ENCODE results near the gene ZNF512B.

The ZNF512B gene

GRCh38 chr20:63940472-63941266, 29.1 kb downstream of the ZNF512B start:
- H3K4me3 ChIP-seq (replicated peaks; ENCODE audit: low read depth, low read length) = no peak overlapping the region
- TF ChIP-seq, protein P1, sequence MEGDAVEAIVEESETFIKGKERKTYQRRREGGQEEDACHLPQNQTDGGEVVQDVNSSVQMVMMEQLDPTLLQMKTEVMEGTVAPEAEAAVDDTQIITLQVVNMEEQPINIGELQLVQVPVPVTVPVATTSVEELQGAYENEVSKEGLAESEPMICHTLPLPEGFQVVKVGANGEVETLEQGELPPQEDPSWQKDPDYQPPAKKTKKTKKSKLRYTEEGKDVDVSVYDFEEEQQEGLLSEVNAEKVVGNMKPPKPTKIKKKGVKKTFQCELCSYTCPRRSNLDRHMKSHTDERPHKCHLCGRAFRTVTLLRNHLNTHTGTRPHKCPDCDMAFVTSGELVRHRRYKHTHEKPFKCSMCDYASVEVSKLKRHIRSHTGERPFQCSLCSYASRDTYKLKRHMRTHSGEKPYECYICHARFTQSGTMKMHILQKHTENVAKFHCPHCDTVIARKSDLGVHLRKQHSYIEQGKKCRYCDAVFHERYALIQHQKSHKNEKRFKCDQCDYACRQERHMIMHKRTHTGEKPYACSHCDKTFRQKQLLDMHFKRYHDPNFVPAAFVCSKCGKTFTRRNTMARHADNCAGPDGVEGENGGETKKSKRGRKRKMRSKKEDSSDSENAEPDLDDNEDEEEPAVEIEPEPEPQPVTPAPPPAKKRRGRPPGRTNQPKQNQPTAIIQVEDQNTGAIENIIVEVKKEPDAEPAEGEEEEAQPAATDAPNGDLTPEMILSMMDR (IDR thresholded peaks at IDR 0.05; ENCODE audit: low read length, missing control alignments) = no peak
- DNase-seq (ENCODE audit: low read depth) = no peak

- H3K4me3 ChIP-seq (replicated peaks; ENCODE audit: low read depth, low read length) = no peak overlapping the region
- DNase-seq (ENCODE audit: low read depth) = no peak
- TF ChIP-seq, protein P1 (IDR thresholded peaks at IDR 0.05; ENCODE audit: low read length, missing control alignments) = no peak
Measured at GRCh38 chr20:63940071-63940471, 29.7 kb downstream of the ZNF512B start.

DNA sequence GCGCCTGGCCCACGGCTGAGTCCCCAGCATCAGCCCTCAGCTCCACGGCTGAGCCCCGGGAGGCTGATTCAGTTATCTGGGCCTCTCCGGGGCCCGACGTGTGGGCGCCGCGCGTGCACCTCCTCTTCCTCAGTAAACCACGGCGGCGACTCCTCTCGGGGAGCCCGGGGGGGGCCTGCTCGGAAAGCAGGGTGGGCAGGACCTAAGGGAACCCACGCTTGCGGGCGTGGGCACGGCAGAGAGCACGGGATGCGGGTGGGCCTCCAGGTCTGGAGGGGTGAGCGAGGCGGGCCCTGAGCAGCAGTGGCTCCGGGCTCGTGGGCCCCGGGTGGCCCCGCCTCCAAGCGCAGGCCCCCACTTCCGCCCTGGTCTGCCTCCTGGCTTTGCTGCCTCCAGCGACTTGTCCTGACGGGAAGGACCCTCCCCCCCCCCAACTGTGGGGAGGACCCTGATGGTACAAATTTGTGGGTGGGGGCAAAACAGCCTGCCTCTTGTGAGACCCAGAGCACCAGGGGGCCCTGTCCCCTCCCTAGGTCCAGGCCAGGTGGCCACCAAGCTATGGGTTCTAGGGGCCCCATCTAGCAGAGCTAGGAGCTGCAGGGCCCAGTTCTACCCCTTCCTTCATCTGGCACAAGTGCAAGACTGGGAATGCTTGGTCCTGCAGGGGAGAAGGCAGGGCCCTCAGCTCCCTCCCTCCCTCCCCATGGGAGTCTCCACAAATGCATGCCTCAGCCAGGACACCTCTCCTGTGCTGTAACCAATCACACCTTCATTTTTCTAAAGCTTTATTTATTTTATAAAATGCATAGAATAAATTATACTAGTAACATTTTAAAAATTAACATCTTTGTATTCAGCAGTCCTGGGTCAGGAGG, 30.4 kb downstream of the ZNF512B start:
- no peak overlapping the region for H3K4me3 ChIP-seq (replicated peaks; ENCODE audit: low read depth, low read length)
- TF ChIP-seq, protein P1 (IDR thresholded peaks at IDR 0.05; ENCODE audit: low read length, missing control alignments) = no peak
- DNase-seq (ENCODE audit: low read depth) = no peak

- DNase-seq (ENCODE audit: low read depth) = no peak
- TF ChIP-seq, protein P1 (IDR thresholded peaks at IDR 0.05; ENCODE audit: low read length, missing control alignments) = no peak
- no peak overlapping the region for H3K4me3 ChIP-seq (replicated peaks; ENCODE audit: low read depth, low read length)
Measured at GRCh38 chr20:63937596-63937995, 32.1 kb downstream of the ZNF512B start.

- DNase-seq (ENCODE audit: low read depth) = no peak
- TF ChIP-seq, protein P1 (IDR thresholded peaks at IDR 0.05; ENCODE audit: low read length, missing control alignments) = no peak
- H3K4me3 ChIP-seq (replicated peaks; ENCODE audit: low read depth, low read length) = no peak overlapping the region
Measured at GRCh38 chr20:63935447-63935846, 34.3 kb downstream of the ZNF512B start.

DNA sequence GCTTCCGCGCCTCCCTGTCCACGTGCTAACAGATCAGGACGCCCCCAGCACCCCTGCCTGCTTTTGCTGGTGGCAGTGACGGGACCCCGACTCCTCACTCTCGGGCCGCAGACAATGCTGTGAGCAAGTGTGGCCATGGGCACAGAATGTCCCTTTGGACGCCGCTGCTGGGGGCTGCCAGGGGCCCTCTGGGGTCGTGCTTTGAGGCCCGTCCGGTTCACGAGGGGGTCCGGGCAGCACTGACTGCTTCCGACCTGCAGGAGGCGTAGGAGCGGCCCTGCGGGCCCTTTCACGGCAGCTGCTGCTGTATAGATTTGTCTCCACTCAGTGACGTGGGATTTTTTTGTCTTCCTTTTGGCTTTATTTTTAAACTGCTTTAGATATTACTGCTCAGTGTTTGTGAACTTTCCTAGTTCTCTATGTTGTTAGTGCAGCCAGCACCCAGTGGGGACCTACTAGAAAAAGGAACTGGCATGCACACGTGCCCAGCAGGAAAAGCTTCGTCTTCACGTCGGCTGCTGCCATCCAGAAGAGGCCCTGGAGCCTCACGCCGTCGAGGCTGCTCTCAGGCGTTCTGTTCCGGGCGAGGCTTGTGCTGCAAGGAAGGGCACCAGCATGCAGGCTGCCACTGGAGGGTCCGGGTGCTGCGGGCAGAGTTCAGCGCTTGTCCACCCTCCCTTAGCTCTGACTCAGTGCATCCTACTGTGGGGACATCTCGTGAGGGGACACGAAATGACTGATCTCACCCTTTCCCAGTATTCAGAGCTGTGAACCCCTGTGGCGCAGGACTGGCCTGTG, 35.3 kb downstream of the ZNF512B start:
- no peak for DNase-seq (ENCODE audit: low read depth)
- H3K4me3 ChIP-seq (replicated peaks; ENCODE audit: low read depth, low read length) = no peak overlapping the region
- TF ChIP-seq, protein P1 (IDR thresholded peaks at IDR 0.05; ENCODE audit: low read length, missing control alignments) = peak; percentile 32

Measured in fibroblast of pulmonary artery (primary cell).